Left lung (tissue), 10 donors: ENCODE measurements around the gene TXNDC8. TPM values are rescaled to one million over a fixed set of nuclear protein-coding genes. Genes with fewer than 3 reads are reported as not detected.
A peak's percentile ranks its signal among the peaks of the same experiment; 100 is the strongest.
"Not testable (repeated sequence)": the region's sequence is repeated elsewhere in the genome, so short reads cannot be mapped to it uniquely, and the experiment has no call there.

Experiments
- ATAC-seq: fragments of 200-7000 bp; cut with Tn5 transposase; one replicate; pipeline ENCODE4 v1.9.1; 2020; ENCODE audit warnings: moderate library complexity
- DNase-seq, 4 donors: peaks; one replicate each; pipeline ENCODE4 v3.0.0-alpha.2; 2013 to 2020
- H3K27ac ChIP-seq, 2 donors: fragments of 200-600 bp; sonication (generic) in 1 of 2; one replicate each; pipeline versions ENCODE4 v1.5.0 to v1.8.0; 2020 to 2021
- H3K27me3 ChIP-seq, 2 donors: fragments of 200-600 bp; sonication (generic) in 1 of 2; one replicate each; pipeline versions ENCODE4 v1.5.0 to v1.8.0; 2020 to 2021
- H3K36me3 ChIP-seq, 2 donors: fragments of 200-600 bp; sonication (generic) in 1 of 2; one replicate each; pipeline versions ENCODE4 v1.5.0 to v1.8.0; 2020 to 2021
- H3K4me1 ChIP-seq, 2 donors: fragments of 200-600 bp; one replicate each; pipeline ENCODE4 v1.8.0; 2021
- H3K4me3 ChIP-seq, 2 donors: fragments of 200-600 bp; sonication (generic) in 1 of 2; one replicate each; pipeline versions ENCODE4 v1.5.0 to v1.8.0; 2020 to 2021; ENCODE audit warnings: mild to moderate bottlenecking in 1 of 2
- H3K9me3 ChIP-seq, 2 donors: fragments of 200-600 bp; sonication (generic) in 1 of 2; one replicate each; pipeline versions ENCODE4 v1.5.0 to v1.8.0; 2020 to 2021
- CTCF ChIP-seq, 2 donors: fragments of 200-600 bp; sonication (generic) in 1 of 2; IDR thresholded peaks; one replicate each; pipeline versions ENCODE4 v1.5.0 to v1.8.0; 2021; ENCODE audit warnings: antibody characterized with exemption in 2 of 2
- intact Hi-C, 2 donors: fragments of 100-400 bp; cut with DNase I; formaldehyde crosslinking; loops; one replicate each; pipeline versions ENCODE4 v1.11.2 to v1.14.2; 2022
- polyA plus RNA-seq, 6 donors: library from polyadenylated mRNA; unstranded; fragments of 120-200 nt; gene quantifications; one replicate each; pipeline ENCODE4 v1.2.1, GENCODE V29; 2013; ENCODE audit not compliant: insufficient read length in 6 of 6
- total RNA-seq, 2 donors: library from RNA; stranded (reverse); fragmentation: NEBNext Ultra II Directional; extraction: Animal tissue kit (Norgen Biotek cat#: 25700); gene quantifications; one replicate each; pipeline ENCODE4 v1.2.1, GENCODE V29; 2021
- donor health status: DM: no; HTN: yes; CAD: no.
- donor health status: DM: no; HTN: no; CAD: no.

The TXNDC8 gene
- total and polyA plus RNA-seq, 8 donors, result not detected

- TF ChIP-seq CTCF (IDR thresholded peaks at IDR 0.05), result no peak
- no peak overlapping the region for H3K27ac ChIP-seq
- no peaks in the 10 kb centered on the region for H3K4me1 ChIP-seq
- H3K36me3 ChIP-seq, result no peaks in the 10 kb centered on the region
- ATAC-seq (no peak), DNase-seq (no peak)
- intact Hi-C loops, result no loop called here
- H3K9me3 ChIP-seq, result no peaks in the 10 kb centered on the region
- no peaks in the 10 kb centered on the region for H3K27me3 ChIP-seq
- H3K4me3 ChIP-seq, result no peak overlapping the region
Measured at GRCh38 chr9:110364451-110364850, 26.8 kb upstream of the TXNDC8 start.

- H3K36me3 ChIP-seq, H3K27ac ChIP-seq, DNase-seq, H3K27me3 ChIP-seq, H3K4me1 ChIP-seq, ATAC-seq, intact Hi-C loops, H3K4me3 ChIP-seq, H3K9me3 ChIP-seq: not testable (repeated sequence)
Measured at GRCh38 chr9:110358992-110359391, 21.3 kb upstream of the TXNDC8 start.

- no peak overlapping the region for H3K4me3 ChIP-seq
- ATAC-seq (no peak), DNase-seq (no peak)
- H3K9me3 ChIP-seq, result no peaks in the 10 kb centered on the region
- no peak overlapping the region for H3K27ac ChIP-seq
- intact Hi-C loops, result no loop called here
- H3K27me3 ChIP-seq, result no peaks in the 10 kb centered on the region
- no peaks in the 10 kb centered on the region for H3K36me3 ChIP-seq
- no peak for TF ChIP-seq CTCF (IDR thresholded peaks at IDR 0.05)
- no peaks in the 10 kb centered on the region for H3K4me1 ChIP-seq
Measured at GRCh38 chr9:110357505-110357904, 19.8 kb upstream of the TXNDC8 start.

- no peaks in the 10 kb centered on the region for H3K36me3 ChIP-seq
- H3K27ac ChIP-seq, result no peak overlapping the region
- H3K4me1 ChIP-seq, result no peaks in the 10 kb centered on the region
- H3K27me3 ChIP-seq, result no peaks in the 10 kb centered on the region
- no peaks in the 10 kb centered on the region for H3K9me3 ChIP-seq
- intact Hi-C loops, result no loop called here
- H3K4me3 ChIP-seq, result no peak overlapping the region
- ATAC-seq (peak; percentile 37), DNase-seq (no peak)
- TF ChIP-seq CTCF (IDR thresholded peaks at IDR 0.05), result no peak
Measured at GRCh38 chr9:110356639-110357395, 19.2 kb upstream of the TXNDC8 start.

GRCh38 chr9:110355911-110356310 lies 18.2 kb upstream of the TXNDC8 start:
- intact Hi-C loops, result no loop called here
- ATAC-seq, result no peak
- no peaks in the 10 kb centered on the region for H3K27me3 ChIP-seq
- H3K27ac ChIP-seq, result no peak overlapping the region
- no peaks in the 10 kb centered on the region for H3K4me1 ChIP-seq
- H3K9me3 ChIP-seq, result no peaks in the 10 kb centered on the region
- no peak for TF ChIP-seq CTCF (IDR thresholded peaks at IDR 0.05)
- H3K4me3 ChIP-seq, result no peak overlapping the region
- H3K36me3 ChIP-seq, result no peaks in the 10 kb centered on the region
- DNase-seq, result no peak

- intact Hi-C loops, result no loop called here
- Histone ChIP-seq H3K4me3 (no peak overlapping the region), H3K27ac (no peak overlapping the region), H3K36me3 (no peaks in the 10 kb centered on the region), H3K9me3 (no peaks in the 10 kb centered on the region), H3K4me1 (no peaks in the 10 kb centered on the region), H3K27me3 (no peaks in the 10 kb centered on the region)
- ATAC-seq (peak; percentile 86), DNase-seq (no peak)
- no peak for TF ChIP-seq CTCF (IDR thresholded peaks at IDR 0.05)
Measured at GRCh38 chr9:110351009-110351467, 13.4 kb upstream of the TXNDC8 start.
